Tongue (tissue), 2 donors: ENCODE data around the gene TTLL10. TPM values are rescaled to one million over a fixed set of nuclear protein-coding genes. Genes with fewer than 3 reads are reported as not detected.
"Not testable (repeated sequence)": the region's sequence is repeated elsewhere in the genome, so short reads cannot be mapped to it uniquely, and the experiment has no call there.

ENCODE experiments used
- DNase-seq: peaks from one replicate; pipeline ENCODE4 v3.0.0-alpha.2; 2015
- total RNA-seq: library from RNA; depleted of rRNA; stranded (reverse); fragments of >200 nt; gene quantifications from one replicate; pipeline ENCODE4 v1.2.3, GENCODE V29; 2014

Gene TTLL10
- total RNA-seq, 1 donor from 2014 or later = 0.41 TPM

- no peak for DNase-seq
Measured at GRCh38 chr1:1171546-1172340, 1.9 kb upstream of the TTLL10 start.

GRCh38 chr1:1173061-1173792 lies 453 bp upstream of the TTLL10 start:
- no peak for DNase-seq

- no peak for DNase-seq
Measured at GRCh38 chr1:1175221-1176062, 1.8 kb downstream of the TTLL10 start.

- not testable (repeated sequence) for DNase-seq
Measured at GRCh38 chr1:1176063-1176761, 2.5 kb downstream of the TTLL10 start.

GRCh38 chr1:1176931-1177330 lies 3.3 kb downstream of the TTLL10 start:
- DNase-seq = no peak

- no peak for DNase-seq
Measured at GRCh38 chr1:1177452-1178206, 3.9 kb downstream of the TTLL10 start.

- DNase-seq = no peak
Measured at GRCh38 chr1:1178794-1179331, 5.2 kb downstream of the TTLL10 start.

GRCh38 chr1:1179346-1179982 lies 5.8 kb downstream of the TTLL10 start:
- no peak for DNase-seq

- no peak for DNase-seq
Measured at GRCh38 chr1:1179983-1180861, 6.5 kb downstream of the TTLL10 start.

GRCh38 chr1:1181129-1181937 lies 7.7 kb downstream of the TTLL10 start:
- DNase-seq = no peak

- DNase-seq = no peak
Measured at GRCh38 chr1:1181938-1182410, 8.3 kb downstream of the TTLL10 start.

GRCh38 chr1:1182491-1183220 lies 9.0 kb downstream of the TTLL10 start:
- no peak for DNase-seq

GRCh38 chr1:1183221-1183747 lies 9.6 kb downstream of the TTLL10 start:
- DNase-seq = no peak

- no peak for DNase-seq
Measured at GRCh38 chr1:1183833-1184775, 10.4 kb downstream of the TTLL10 start.

- peak; percentile 51 for DNase-seq
Measured at GRCh38 chr1:1185101-1185765, 11.6 kb downstream of the TTLL10 start.

- DNase-seq = no peak
Measured at GRCh38 chr1:1187938-1188337, 14.3 kb downstream of the TTLL10 start.
